HepG2 (cell line): ENCODE data around the gene PTPRCAP. TPM values are rescaled to one million over a fixed set of nuclear protein-coding genes. Genes with fewer than 3 reads are reported as not detected.

Experiments used
- ARNTL ChIP-seq: sonication (generic); formaldehyde crosslinking; IDR thresholded peaks from 2 replicates; pipeline ENCODE4 v1.4.0; 2020; ENCODE audit warnings: mild to moderate bottlenecking, missing genetic modification reagents
- HIVEP1 ChIP-seq: sonication (generic); formaldehyde crosslinking; IDR thresholded peaks from 2 replicates; pipeline ENCODE4 v1.4.0; 2020; ENCODE audit warnings: mild to moderate bottlenecking, missing genetic modification reagents
- MTF2 ChIP-seq: sonication (generic); formaldehyde crosslinking; IDR thresholded peaks from 2 replicates; pipeline ENCODE4 v1.5.0; 2020; ENCODE audit warnings: missing genetic modification reagents, borderline replicate concordance
- SKI ChIP-seq: fragments of 450-650 bp; IDR thresholded peaks from one replicate; pipeline ENCODE4 v1.6.1; 2018; ENCODE audit warnings: mild to moderate bottlenecking; ENCODE audit not compliant: partially characterized antibody
- SP1 ChIP-seq, 2 experiments: fragments of 450-650 bp in 1 of 2; sonication (generic) in 1 of 2; formaldehyde crosslinking in 1 of 2; IDR thresholded peaks; 2 replicates each; pipeline versions ENCODE4 v1.4.0 to v1.6.1; 2016 to 2020; ENCODE audit warnings: missing genetic modification reagents in 1 of 2
- TEAD2 ChIP-seq: sonication (generic); formaldehyde crosslinking; IDR thresholded peaks from 2 replicates; pipeline ENCODE4 v1.9.0; 2021; ENCODE audit warnings: missing genetic modification reagents
- THYN1 ChIP-seq: sonication (generic); formaldehyde crosslinking; IDR thresholded peaks from 2 replicates; pipeline ENCODE4 v1.8.1; 2023; ENCODE audit warnings: low read depth, mild to moderate bottlenecking, moderate library complexity, missing genetic modification reagents, borderline replicate concordance
- ZBTB38 ChIP-seq: sonication (generic); formaldehyde crosslinking; IDR thresholded peaks from 2 replicates; pipeline ENCODE4 v1.5.1; 2020; ENCODE audit warnings: mild to moderate bottlenecking, missing genetic modification reagents
- ZC3H4 ChIP-seq: sonication (generic); formaldehyde crosslinking; IDR thresholded peaks from 2 replicates; pipeline ENCODE4 v1.4.0; 2020; ENCODE audit warnings: missing genetic modification reagents, borderline replicate concordance
- ZFX ChIP-seq: sonication (generic); formaldehyde crosslinking; IDR thresholded peaks from 2 replicates; pipeline ENCODE4 v1.4.0; 2020; ENCODE audit warnings: mild to moderate bottlenecking, low read depth, missing genetic modification reagents, moderate library complexity
- ZNF12 ChIP-seq: sonication (generic); formaldehyde crosslinking; IDR thresholded peaks from 2 replicates; pipeline ENCODE4 v1.5.0; 2020; ENCODE audit warnings: missing genetic modification reagents
- ZNF24 ChIP-seq: fragments of 450-650 bp; IDR thresholded peaks from 2 replicates; pipeline ENCODE4 v1.6.1; 2017; ENCODE audit warnings: antibody characterized with exemption, mild to moderate bottlenecking
- ZNF350 ChIP-seq: sonication (generic); formaldehyde crosslinking; IDR thresholded peaks from 2 replicates; pipeline ENCODE4 v1.4.0; 2020; ENCODE audit warnings: mild to moderate bottlenecking, low read depth, missing genetic modification reagents, borderline replicate concordance
- ZNF777 ChIP-seq: sonication (generic); formaldehyde crosslinking; IDR thresholded peaks from 2 replicates; pipeline ENCODE4 v1.4.0; 2020; ENCODE audit warnings: missing genetic modification reagents
- polyA plus RNA-seq, 8 experiments: library from polyadenylated mRNA; depleted of rRNA in 3 of 8; stranded (reverse) in 7 of 8; unstranded in 1 of 8; fragments of >200 nt; fragmentation: Illumina TruSeq in 4 of 8; extraction: Trizol in 4 of 8; gene quantifications; 2 replicates each; pipeline versions ENCODE4 v1.2.1 to v1.2.3, GENCODE V29; 2011 to 2016; ENCODE audit warnings: low read depth in 4 of 8, missing spikeins in 1 of 8, mixed read lengths in 1 of 8; ENCODE audit not compliant: insufficient read depth in 1 of 8
- total RNA-seq, 5 experiments: library from RNA; depleted of rRNA; stranded (reverse); fragments of >200 nt; fragmentation: Illumina TruSeq; extraction: Trizol; gene quantifications; 2 replicates each; pipeline ENCODE4 v1.2.3, GENCODE V29; 2016; ENCODE audit warnings: low read depth in 1 of 5
- TF ChIP-seq, protein P1 (sequence below): IDR thresholded peaks from 2 replicates; pipeline ENCODE4 v1.6.1; 2016; ENCODE audit warnings: low read depth, control low read depth
- TF ChIP-seq, protein P2 (sequence below): sonication (generic); formaldehyde crosslinking; IDR thresholded peaks from 2 replicates; pipeline ENCODE4 v1.4.0; 2020; ENCODE audit warnings: mild to moderate bottlenecking, missing genetic modification reagents, borderline replicate concordance
- TF ChIP-seq, protein P3 (sequence below): sonication (generic); formaldehyde crosslinking; IDR thresholded peaks from 2 replicates; pipeline ENCODE4 v1.8.1; 2023; ENCODE audit warnings: mild to moderate bottlenecking, moderate library complexity, missing genetic modification reagents
- TF ChIP-seq, protein P4 (sequence below): IDR thresholded peaks from 2 replicates; pipeline ENCODE4 v1.6.1; 2018; ENCODE audit warnings: missing genetic modification reagents
- TF ChIP-seq, protein P5 (sequence below): sonication (generic); formaldehyde crosslinking; IDR thresholded peaks from 2 replicates; pipeline ENCODE4 v1.8.1; 2022; ENCODE audit warnings: mild to moderate bottlenecking, missing genetic modification reagents

Gene PTPRCAP
- total and polyA plus RNA-seq, 2 of the 13 experiments (the other 11 are each of a cell fraction or from before 2014, with no cell fraction given) = 0.60 to 0.70 TPM

DNA sequence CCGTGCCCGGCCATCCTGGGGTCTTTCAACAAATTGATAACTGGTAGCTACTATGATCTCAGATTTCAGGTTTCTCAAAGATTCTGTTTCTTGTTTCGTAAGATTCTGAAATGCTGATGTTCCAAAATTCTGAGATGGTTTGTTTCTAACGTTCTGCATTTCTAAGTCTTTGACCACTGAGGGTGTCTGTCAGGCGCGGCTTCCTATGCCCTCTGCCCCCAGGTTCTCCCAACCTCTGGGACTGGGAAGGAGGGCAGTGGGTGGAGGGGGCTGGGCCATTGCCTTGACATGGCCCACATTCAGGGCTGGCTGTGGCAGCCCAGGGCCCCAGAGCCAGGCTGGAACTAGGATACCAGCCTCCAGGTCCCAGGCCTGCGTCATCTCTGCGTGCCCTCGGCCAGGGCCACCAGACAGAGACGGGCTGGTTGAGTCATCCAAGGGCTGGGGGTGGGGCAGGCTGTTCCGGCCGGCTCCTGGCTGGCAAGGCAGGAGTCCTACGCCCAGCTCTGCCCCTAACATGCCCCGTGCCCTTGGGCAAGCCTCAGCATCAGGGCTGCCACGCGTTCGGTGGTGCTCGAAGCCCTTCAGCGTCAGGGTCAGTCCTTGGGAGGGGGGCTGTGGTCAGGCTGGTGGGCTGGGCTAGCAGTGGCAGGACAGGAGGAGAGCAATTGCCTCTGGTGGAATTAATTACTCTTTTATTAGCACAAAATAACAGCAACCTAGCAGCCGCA is 26.4 kb upstream of the PTPRCAP start (continued):
- TF ChIP-seq, protein P1, sequence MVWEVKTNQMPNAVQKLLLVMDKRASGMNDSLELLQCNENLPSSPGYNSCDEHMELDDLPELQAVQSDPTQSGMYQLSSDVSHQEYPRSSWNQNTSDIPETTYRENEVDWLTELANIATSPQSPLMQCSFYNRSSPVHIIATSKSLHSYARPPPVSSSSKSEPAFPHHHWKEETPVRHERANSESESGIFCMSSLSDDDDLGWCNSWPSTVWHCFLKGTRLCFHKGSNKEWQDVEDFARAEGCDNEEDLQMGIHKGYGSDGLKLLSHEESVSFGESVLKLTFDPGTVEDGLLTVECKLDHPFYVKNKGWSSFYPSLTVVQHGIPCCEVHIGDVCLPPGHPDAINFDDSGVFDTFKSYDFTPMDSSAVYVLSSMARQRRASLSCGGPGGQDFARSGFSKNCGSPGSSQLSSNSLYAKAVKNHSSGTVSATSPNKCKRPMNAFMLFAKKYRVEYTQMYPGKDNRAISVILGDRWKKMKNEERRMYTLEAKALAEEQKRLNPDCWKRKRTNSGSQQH (CRISPR knock-in tag) = no peak
- TF ChIP-seq, protein P2, sequence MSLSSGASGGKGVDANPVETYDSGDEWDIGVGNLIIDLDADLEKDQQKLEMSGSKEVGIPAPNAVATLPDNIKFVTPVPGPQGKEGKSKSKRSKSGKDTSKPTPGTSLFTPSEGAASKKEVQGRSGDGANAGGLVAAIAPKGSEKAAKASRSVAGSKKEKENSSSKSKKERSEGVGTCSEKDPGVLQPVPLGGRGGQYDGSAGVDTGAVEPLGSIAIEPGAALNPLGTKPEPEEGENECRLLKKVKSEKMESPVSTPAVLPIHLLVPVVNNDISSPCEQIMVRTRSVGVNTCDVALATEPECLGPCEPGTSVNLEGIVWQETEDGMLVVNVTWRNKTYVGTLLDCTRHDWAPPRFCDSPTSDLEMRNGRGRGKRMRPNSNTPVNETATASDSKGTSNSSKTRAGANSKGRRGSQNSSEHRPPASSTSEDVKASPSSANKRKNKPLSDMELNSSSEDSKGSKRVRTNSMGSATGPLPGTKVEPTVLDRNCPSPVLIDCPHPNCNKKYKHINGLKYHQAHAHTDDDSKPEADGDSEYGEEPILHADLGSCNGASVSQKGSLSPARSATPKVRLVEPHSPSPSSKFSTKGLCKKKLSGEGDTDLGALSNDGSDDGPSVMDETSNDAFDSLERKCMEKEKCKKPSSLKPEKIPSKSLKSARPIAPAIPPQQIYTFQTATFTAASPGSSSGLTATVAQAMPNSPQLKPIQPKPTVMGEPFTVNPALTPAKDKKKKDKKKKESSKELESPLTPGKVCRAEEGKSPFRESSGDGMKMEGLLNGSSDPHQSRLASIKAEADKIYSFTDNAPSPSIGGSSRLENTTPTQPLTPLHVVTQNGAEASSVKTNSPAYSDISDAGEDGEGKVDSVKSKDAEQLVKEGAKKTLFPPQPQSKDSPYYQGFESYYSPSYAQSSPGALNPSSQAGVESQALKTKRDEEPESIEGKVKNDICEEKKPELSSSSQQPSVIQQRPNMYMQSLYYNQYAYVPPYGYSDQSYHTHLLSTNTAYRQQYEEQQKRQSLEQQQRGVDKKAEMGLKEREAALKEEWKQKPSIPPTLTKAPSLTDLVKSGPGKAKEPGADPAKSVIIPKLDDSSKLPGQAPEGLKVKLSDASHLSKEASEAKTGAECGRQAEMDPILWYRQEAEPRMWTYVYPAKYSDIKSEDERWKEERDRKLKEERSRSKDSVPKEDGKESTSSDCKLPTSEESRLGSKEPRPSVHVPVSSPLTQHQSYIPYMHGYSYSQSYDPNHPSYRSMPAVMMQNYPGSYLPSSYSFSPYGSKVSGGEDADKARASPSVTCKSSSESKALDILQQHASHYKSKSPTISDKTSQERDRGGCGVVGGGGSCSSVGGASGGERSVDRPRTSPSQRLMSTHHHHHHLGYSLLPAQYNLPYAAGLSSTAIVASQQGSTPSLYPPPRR = peak; percentile 27; the same call in 1 of the 2 replicates
- no peak for TF ChIP-seq ARNTL (CRISPR knock-in tag)
- no peak for TF ChIP-seq SP1 (IDR thresholded peaks at IDR 0.05)
- peak; percentile 35; the same call in 1 of the 2 replicates for TF ChIP-seq SP1 (CRISPR knock-in tag; IDR thresholded peaks at IDR 0.05)
- TF ChIP-seq ZNF777 (CRISPR knock-in tag) = no peak
- TF ChIP-seq, protein P3, sequence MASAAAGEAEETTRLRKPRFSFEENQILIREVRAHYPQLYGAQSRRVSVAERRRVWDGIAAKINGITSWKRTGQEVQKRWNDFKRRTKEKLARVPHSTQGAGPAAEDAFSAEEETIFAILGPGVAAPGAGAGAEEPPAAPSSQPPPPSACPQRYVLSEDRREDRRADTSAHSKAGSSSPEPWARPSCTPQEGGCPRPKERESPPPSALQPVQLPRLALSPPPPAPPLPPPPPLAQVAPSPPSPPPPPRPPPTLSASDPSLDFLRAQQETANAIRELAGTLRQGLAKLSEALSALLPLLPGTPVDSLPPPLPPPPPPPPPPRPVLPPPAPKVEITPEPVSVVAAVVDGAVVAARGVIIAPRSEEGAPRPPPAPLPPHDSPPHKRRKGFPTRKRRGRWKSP = peak; percentile 81; the same call in 1 of the 2 replicates
- peak; percentile 93 for TF ChIP-seq ZBTB38
- TF ChIP-seq ZNF12 = no peak
- TF ChIP-seq, protein P4, sequence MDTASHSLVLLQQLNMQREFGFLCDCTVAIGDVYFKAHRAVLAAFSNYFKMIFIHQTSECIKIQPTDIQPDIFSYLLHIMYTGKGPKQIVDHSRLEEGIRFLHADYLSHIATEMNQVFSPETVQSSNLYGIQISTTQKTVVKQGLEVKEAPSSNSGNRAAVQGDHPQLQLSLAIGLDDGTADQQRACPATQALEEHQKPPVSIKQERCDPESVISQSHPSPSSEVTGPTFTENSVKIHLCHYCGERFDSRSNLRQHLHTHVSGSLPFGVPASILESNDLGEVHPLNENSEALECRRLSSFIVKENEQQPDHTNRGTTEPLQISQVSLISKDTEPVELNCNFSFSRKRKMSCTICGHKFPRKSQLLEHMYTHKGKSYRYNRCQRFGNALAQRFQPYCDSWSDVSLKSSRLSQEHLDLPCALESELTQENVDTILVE (CRISPR knock-in tag) = no peak
- peak; percentile 44; the same call in 1 of the 2 replicates for TF ChIP-seq ZFX (CRISPR knock-in tag)
- peak; percentile 48; the same call in 1 of the 2 replicates for TF ChIP-seq HIVEP1 (CRISPR knock-in tag)
- TF ChIP-seq ZC3H4 (CRISPR knock-in tag) = peak; percentile 95; the same call in 1 of the 2 replicates
- peak; percentile 82 for TF ChIP-seq SKI
- no peak for TF ChIP-seq TEAD2 (CRISPR knock-in tag)
- no peak for TF ChIP-seq ZNF24
- TF ChIP-seq MTF2 (CRISPR knock-in tag) = no peak
- no peak for TF ChIP-seq THYN1 (CRISPR knock-in tag)
- TF ChIP-seq, protein P5, sequence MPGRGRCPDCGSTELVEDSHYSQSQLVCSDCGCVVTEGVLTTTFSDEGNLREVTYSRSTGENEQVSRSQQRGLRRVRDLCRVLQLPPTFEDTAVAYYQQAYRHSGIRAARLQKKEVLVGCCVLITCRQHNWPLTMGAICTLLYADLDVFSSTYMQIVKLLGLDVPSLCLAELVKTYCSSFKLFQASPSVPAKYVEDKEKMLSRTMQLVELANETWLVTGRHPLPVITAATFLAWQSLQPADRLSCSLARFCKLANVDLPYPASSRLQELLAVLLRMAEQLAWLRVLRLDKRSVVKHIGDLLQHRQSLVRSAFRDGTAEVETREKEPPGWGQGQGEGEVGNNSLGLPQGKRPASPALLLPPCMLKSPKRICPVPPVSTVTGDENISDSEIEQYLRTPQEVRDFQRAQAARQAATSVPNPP = no peak
- 0 out of 2 replicates have a peak, but pooled peaks have one; percentile 35 for TF ChIP-seq ZNF350 (CRISPR knock-in tag)
